ENCODE data around the gene CAPN12.

- TF ChIP-seq, protein P1, sequence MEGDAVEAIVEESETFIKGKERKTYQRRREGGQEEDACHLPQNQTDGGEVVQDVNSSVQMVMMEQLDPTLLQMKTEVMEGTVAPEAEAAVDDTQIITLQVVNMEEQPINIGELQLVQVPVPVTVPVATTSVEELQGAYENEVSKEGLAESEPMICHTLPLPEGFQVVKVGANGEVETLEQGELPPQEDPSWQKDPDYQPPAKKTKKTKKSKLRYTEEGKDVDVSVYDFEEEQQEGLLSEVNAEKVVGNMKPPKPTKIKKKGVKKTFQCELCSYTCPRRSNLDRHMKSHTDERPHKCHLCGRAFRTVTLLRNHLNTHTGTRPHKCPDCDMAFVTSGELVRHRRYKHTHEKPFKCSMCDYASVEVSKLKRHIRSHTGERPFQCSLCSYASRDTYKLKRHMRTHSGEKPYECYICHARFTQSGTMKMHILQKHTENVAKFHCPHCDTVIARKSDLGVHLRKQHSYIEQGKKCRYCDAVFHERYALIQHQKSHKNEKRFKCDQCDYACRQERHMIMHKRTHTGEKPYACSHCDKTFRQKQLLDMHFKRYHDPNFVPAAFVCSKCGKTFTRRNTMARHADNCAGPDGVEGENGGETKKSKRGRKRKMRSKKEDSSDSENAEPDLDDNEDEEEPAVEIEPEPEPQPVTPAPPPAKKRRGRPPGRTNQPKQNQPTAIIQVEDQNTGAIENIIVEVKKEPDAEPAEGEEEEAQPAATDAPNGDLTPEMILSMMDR (IDR thresholded peaks at IDR 0.05), result no peak
- no peak for TF ChIP-seq POLR2A (IDR thresholded peaks at IDR 0.05)
- no peak for TF ChIP-seq EP300 (IDR thresholded peaks at IDR 0.05)
Measured at GRCh38 chr19:38727868-38728660, 16.2 kb downstream of the CAPN12 start.
